HG03095 (cell line): ENCODE measurements around the gene HOXB6.

Experiments
- ATAC-seq: cut with Tn5 transposase; IDR thresholded peaks from one replicate; pipeline ENCODE4 v1.9.1; 2021; ENCODE audit warnings: moderate library complexity; ENCODE audit not compliant: unreplicated experiment

The HOXB6 gene

GRCh38 chr17:48636177-48637018 is 31.6 kb upstream of the HOXB6 start:
- ATAC-seq, result no peak

GRCh38 chr17:48634493-48635208 is 29.9 kb upstream of the HOXB6 start:
- no peak for ATAC-seq

DNA sequence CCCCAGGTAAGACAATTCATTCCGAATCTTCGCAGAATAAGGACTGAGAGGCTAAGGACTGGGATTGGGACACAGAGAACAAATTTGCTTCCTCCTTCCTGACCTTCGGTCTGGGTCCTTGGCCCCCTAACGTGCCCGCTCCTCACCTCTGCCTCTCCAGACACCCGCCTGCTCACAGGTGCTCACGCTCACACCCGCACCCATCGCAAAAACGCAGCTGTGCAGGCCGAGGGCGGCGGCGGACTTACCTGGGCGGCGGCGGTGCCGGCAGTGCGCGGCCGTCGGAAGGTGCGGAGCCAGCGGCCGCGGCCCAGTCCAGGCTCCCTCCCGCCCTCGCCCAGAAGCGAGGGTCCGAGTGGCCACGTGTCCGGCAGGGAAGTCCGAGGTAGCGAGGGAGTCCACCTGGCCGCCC is 28.5 kb upstream of the HOXB6 start:
- ATAC-seq, result no peak

- no peak for ATAC-seq
These were observed 27.9 kb upstream of the HOXB6 start for GRCh38 chr17:48632579-48633265.

DNA sequence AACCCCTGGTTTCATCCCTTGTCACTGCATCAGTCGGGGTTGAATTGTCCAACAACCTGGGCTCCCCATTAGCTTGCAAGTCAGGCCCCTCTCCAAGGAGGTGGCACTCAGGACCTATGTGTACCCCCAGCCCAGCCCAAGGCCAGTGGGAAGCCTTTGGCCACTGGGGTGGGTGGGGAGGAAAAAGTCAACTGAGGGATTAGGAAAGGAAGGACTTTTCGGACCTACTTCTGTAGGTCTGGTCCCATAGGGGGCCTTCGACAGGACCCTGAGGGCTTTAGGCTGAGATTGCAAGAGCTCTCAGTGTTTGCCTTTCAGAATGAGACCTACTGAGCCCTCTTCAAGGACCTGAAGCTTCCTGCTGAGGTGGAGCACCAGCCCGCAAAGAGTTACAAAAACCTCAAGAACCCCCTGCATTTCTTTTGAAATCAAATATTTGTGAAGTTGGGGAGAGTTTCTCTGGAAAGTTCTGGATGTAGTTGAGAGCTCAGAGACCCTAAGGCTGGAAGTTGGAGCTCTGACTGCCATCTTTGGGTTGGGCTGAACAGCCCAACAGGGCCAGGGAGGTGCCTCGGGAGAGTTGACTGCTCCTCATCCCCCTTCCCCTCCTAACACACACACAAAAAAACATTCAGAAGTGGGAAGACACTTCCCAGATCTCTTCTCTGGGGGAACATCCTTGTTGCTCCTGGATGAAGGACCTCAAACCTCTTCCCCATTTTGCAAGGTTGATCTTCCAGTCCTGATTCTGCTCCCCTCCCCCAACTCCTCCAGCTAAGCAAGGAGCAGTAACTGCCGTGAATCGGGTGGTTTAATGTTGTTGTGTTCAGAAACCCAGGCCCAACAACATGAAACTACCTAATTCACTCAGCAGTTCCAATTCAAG is 27.1 kb upstream of the HOXB6 start:
- no peak for ATAC-seq

- no peak for ATAC-seq
These were observed 26.3 kb upstream of the HOXB6 start for GRCh38 chr17:48630925-48631692.

DNA sequence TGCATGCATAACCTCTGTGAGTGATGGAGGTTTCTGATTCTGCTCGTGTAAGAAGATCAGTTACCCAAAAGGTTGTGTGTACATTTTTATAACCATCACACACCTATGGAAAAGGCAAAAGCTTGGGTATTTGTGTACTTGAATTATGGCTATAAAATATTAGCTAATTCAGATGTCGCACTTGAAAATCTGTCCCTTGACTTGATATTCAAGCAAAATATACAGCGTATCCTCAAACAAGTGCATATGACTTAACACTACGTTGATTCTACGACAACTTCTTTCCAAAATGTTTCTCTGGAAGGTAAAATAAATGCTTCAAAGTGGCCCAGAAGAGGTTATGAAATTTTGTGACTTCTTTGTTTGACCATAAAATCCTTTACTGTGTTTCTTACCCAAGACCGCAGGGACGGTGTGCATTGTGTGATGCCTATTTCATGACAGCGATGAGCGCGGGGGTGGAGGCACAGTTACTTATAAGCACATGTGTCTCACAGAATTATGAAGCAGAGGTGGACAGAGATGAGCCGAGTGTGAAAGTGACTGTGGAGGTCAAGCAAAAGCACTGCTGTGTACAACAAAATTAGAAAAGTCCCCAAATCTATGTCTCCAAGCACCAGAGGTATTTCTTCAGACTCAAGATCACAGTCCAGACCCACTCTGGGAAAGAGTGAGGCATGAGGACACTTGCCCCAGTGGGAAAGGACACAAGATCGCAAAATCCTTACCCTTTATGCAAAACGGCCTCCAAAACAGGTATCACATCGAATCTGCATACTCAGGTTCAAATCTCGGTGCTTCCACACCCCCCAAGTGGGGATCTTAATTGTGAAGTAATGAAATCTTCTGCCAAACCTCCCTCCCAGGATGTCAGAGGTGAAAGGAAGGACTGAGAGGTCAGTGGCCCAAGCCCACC is 25.5 kb upstream of the HOXB6 start:
- ATAC-seq, result no peak

DNA sequence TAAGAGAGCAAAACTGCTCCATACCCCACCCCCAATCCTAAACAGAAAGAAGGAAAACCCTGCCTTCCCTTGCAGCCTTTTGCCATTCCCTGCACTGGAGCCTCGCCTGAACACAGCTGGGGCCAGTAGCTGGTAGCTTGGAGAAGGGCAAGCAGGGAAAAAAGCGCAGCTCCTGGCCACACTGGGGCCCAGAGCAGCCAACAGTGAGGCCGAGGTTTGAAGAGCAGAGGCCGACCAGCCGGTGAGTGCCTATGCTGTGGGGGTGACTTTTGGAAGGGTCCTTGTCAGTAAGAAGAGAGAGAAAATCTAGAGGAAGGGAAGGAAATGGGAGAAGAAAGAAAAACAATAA is 24.6 kb upstream of the HOXB6 start:
- ATAC-seq, result no peak

DNA sequence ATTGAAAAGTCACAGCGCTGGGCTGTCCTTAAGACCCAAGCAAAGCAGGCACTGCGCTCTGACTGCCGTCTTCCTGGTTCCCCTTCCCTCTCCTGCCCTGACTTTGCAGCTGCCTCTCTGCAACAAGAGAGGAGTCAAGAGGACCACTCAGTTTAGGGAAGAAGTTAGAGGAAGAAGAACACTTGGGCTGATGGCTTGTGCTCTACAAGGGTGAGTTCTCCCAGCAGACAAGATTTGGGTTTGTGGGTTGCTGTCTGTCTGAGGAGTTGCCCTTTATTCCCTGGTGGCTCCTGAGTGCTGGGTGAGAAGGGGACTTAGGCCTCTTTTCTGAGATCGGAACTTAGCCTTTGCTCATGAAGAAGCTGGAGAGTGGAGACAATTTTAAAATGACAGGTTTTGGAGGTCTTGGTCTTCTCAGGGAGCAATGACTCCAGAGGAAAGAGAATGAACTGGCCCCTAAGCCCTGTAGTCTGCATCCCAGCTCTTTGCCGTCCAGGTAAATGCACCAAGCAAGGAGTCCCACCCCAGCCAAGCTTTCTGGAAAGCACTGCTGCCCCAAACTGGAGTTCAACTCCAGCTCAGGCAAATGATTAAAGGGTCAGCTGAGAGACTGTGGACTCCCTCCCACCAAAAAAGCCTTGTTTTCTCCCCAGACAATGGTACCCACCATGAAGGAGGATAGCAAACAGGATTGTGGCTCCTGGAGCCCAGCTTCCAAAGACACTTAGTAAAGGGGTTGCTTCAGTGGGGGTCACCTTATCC is 24.0 kb upstream of the HOXB6 start:
- ATAC-seq, result no peak

- ATAC-seq, result no peak
These were observed 23.1 kb upstream of the HOXB6 start for GRCh38 chr17:48627623-48628521.

DNA sequence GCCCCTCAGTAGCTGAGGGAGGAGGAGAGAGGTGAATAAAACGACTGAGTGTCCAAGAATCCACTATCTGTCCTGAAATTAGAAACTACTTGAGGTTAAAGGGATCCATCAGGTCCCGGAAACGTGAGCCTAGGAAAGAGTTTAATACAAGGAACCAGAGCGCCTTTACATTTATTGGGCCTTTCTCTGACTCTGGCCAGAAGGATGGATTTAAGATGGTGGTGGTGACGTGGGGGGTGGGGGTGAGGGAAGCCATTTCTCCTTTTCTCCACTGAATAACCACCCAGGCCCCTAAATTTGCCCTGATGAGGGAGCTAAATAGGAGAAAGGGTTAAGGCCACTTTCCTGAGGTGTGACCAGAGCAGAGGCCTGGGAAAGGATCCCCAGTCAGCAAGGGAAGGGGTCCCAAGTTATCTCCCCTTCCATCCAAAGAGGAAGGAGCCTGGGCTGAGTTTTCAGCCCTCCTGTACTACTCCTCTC is 22.4 kb upstream of the HOXB6 start:
- no peak for ATAC-seq

DNA sequence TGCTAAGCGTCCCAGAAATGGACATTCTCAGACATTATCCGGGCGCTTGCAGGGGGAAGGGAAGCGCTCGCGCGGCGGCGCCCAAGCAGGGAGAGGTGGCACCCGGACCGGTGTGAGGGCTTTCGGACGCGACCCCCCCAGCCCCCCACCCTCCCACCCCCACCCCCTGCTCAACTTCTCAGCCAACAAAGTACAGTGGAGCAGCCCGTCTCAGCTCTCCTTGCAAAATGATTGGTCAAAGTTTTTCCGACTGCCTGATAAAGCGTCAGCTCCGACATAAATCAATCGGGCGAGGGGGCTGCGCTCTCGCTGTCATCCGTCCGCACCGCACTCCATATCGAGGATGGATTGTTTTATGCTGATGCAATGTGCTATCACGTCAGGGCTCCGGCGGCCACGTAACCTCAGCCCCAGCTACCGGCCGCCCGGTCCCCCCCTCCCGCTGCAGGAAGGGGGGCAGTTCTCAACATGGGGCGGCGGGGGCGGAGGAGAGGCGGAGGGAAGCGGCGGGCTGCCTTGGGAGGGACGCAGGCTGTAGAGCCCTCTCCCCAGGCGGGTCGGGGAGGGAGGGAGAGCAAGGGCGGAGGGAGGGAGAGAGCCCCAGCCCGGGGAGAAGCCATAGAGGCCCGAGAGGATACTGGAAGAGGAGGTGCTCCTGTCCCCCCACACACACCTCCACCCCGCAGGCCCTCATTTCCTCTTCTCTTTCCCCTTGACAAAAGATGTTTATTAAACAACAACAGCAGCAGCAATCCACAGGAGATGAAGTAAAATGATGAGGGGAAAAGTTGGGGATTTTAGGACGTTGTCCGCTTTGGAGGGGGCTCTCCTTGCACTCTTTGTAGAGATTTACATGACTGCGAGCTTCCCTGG is 21.7 kb upstream of the HOXB6 start, which contains the start of gene HOXB9:
HOXB9 (minus strand) TSS at position 114 of the 873 bp plus-strand sequence; CDS start at position 25, 89 bp downstream.
- no peak for ATAC-seq

GRCh38 chr17:48625495-48626244 is 20.9 kb upstream of the HOXB6 start:
- no peak for ATAC-seq

DNA sequence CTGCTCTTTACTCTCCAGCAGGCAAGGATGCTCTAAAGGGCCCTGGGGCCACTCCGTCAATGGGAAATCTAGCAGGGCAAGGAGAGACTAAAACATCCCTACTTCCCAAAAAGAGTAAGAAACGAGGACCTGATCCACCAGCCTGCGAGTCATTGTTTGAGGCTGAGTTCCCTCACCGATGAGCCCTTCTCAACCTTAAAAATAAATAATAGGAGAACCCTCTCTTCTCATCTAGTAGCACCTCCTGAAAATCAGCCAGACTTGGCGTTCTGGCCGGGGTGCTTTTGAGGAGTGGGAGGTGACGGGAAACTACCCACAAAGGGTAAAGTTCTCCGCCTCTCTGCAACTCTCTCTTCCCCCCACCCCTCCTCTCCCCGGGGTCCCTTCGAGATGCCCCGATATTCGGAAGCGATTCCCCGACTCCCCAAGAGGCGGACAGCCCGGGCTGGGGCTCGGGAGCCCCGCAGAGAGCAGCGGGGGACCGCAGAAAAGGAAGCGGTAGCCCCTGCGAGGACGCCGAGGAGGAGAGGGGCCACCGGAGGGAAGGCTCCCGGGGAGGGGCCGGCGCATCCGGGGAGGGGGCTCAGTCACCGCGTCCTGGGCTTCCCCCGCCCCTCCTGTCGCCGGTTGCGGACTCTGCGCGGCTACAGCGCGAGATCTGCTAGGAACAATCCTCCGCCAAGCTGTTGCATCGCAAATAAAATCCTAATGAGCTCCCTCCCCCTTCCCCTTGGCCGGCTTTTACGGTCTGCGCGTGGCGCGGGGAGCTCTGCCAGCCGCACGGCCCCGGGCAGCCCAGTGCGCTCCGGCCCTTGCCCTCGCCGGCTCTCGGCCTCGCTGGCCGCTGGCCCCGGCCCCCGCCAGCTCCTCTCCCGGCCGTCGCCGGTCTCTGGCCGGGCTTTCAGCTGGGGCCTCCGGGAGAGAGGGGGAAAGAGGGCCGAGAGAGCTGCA is 20.0 kb upstream of the HOXB6 start:
- ATAC-seq, result no peak
